Measurements from ENCODE around the gene LYZL6.

DNA sequence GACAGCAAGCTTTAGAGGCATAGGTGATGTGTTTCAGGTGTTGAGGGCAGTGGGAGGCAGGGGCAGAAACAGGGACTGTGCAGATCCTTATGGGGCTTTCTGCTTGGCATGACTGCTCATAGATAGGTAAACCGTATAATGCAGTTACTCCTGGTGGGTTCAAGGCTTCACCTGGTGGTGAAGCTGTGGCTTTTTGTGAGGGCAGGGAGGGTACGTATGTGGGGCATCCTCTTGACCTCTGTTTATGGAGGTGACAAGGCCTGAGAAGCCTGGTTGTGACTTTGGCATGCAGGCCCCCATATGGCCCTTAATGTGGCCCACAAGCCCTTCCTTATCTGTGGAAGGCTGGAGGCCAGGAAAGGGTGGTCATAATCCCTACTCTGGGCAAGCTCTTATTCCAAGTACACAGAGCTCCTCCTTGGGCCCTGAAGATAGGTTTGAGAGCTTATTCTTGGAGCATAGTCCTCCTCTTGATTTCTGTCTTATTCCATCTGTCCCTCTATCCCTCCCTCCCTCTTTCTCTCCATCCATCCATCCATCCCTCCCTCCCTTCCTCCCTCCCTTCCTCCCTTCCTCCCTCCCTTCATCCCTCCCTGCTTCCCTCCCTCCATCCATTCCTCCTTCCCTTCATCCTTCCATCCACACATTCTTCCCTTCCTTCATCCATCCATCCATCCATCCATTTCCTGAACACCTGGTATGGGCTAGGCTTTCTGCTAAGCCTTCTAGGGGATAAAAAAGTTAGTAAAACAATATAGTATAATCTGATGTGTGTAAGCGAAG is 39.1 kb upstream of the LYZL6 start:
- TF ChIP-seq POLR2AphosphoS5 (IDR thresholded peaks at IDR 0.05; ENCODE audit: low read depth, low read length), result no peak
- no peak for TF ChIP-seq POLR2A (IDR thresholded peaks at IDR 0.05; ENCODE audit: low read depth, low read length)

All from GM12892 (cell line).